Panc1 (cell line): ENCODE data around the gene BBS9.

Source experiments
- CTCF ChIP-seq: fragments of 450-650 bp; IDR thresholded peaks from 2 replicates; pipeline ENCODE4 v1.5.1; 2017; ENCODE audit warnings: mild to moderate bottlenecking
- POLR2AphosphoS5 ChIP-seq: IDR thresholded peaks from 2 replicates; pipeline ENCODE4 v1.6.1; 2012; ENCODE audit warnings: mild to moderate bottlenecking, low read depth, low read length, moderate library complexity
- SIN3A ChIP-seq: IDR thresholded peaks from 2 replicates; pipeline ENCODE4 v1.6.1; 2012; ENCODE audit warnings: low read depth, mild to moderate bottlenecking, low read length, moderate library complexity, borderline replicate concordance; ENCODE audit not compliant: insufficient read depth
- TCF7L2 ChIP-seq: IDR thresholded peaks from 2 replicates; pipeline ENCODE4 v1.6.1; 2011; ENCODE audit warnings: mild to moderate bottlenecking, low read depth, low read length, inconsistent platforms

- TF ChIP-seq CTCF (no peak), POLR2AphosphoS5 (no peak), TCF7L2 (no peak), SIN3A (no peak)
These were observed 399.7 kb downstream of the BBS9 start for GRCh38 chr7:33529070-33529469.
